ENCODE results near the gene TAGLN2.

TAGLN2 gene

DNA sequence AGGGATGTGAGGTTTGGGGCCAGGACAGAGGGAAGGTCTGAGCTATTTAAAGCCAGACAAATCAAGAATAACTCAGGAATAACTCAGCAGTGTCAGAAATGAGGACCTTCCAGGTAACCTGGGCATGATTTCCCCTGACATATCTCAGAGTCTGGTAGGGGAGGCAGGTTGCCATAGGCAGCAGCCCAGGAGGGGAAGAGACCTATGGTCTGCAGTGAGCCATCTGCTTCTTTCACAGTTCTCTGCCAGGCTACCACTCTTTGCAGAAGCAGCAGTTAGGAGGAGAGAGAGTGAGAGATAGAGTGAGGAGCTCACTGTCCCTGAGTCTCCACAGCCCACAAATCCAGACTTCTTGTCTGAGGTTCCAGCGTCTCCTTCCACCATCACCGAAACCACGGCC lies 56.5 kb downstream of the TAGLN2 start:
- DNase-seq, result no peak
